ENCODE data around the gene BCKDK. TPM values are rescaled to one million over a fixed set of nuclear protein-coding genes. Genes with fewer than 3 reads are reported as not detected.

BCKDK gene
- total RNA-seq, 1 donor, result 39.5 TPM

- peak overlapping the region; percentile 90 for H3K4me3 ChIP-seq (ENCODE audit: low read depth, low read length)
- DNase-seq (ENCODE audit: low read depth), result no peak
- TF ChIP-seq CTCF (IDR thresholded peaks at IDR 0.05; ENCODE audit: insufficient read depth, low read length), result no peak
Observed at GRCh38 chr16:31108794-31109558, 790 bp downstream of the BCKDK start.

GRCh38 chr16:31109622-31110021, 1.4 kb downstream of the BCKDK start:
- H3K4me3 ChIP-seq (ENCODE audit: low read depth, low read length), result no peak overlapping the region
- DNase-seq (ENCODE audit: low read depth), result no peak
- no peak for TF ChIP-seq CTCF (IDR thresholded peaks at IDR 0.05; ENCODE audit: insufficient read depth, low read length)

GRCh38 chr16:31110106-31111034, 2.2 kb downstream of the BCKDK start:
- DNase-seq (ENCODE audit: low read depth), result no peak
- H3K4me3 ChIP-seq (ENCODE audit: low read depth, low read length), result no peak overlapping the region
- TF ChIP-seq CTCF (IDR thresholded peaks at IDR 0.05; ENCODE audit: insufficient read depth, low read length), result no peak

- TF ChIP-seq CTCF (IDR thresholded peaks at IDR 0.05; ENCODE audit: insufficient read depth, low read length), result no peak
- no peak for DNase-seq (ENCODE audit: low read depth)
- no peak overlapping the region for H3K4me3 ChIP-seq (ENCODE audit: low read depth, low read length)
Observed at GRCh38 chr16:31111881-31112466, 3.8 kb downstream of the BCKDK start.

- no peak overlapping the region for H3K4me3 ChIP-seq (ENCODE audit: low read depth, low read length)
- no peak for TF ChIP-seq CTCF (IDR thresholded peaks at IDR 0.05; ENCODE audit: insufficient read depth, low read length)
- no peak for DNase-seq (ENCODE audit: low read depth)
Observed at GRCh38 chr16:31112711-31113110, 4.5 kb downstream of the BCKDK start.

- H3K4me3 ChIP-seq (ENCODE audit: low read depth, low read length), result no peak overlapping the region
- DNase-seq (ENCODE audit: low read depth), result no peak
- TF ChIP-seq CTCF (IDR thresholded peaks at IDR 0.05; ENCODE audit: insufficient read depth, low read length), result no peak
Observed at GRCh38 chr16:31113121-31114120, 5.2 kb downstream of the BCKDK start.

Measured in fibroblast of the aortic adventitia (primary cell).